Hepatocyte (in vitro differentiated cells): ENCODE data around the gene GATA5. TPM values are rescaled to one million over a fixed set of nuclear protein-coding genes. Genes with fewer than 3 reads are reported as not detected.

Experiments
- DNase-seq: peaks from one replicate; pipeline ENCODE4 v3.0.0-alpha.2; 2016; ENCODE audit warnings: low spot score
- H2AFZ ChIP-seq: fragments of 200-600 bp; sonication (generic); 2 replicates; pipeline ENCODE4 v1.6.0; 2016; ENCODE audit warnings: antibody characterized with exemption, mild to moderate bottlenecking
- H3K27ac ChIP-seq: fragments of 200-600 bp; sonication (generic); 2 replicates; pipeline ENCODE4 v1.5.1; 2016; ENCODE audit warnings: mild to moderate bottlenecking
- H3K27me3 ChIP-seq: fragments of 200-600 bp; sonication (generic); 2 replicates; pipeline ENCODE4 v1.6.1; 2016
- H3K36me3 ChIP-seq: fragments of 200-600 bp; sonication (generic); replicated peaks from 2 replicates; pipeline ENCODE4 v1.5.1; 2016; ENCODE audit warnings: low read depth; ENCODE audit not compliant: insufficient read depth
- H3K4me1 ChIP-seq: fragments of 200-600 bp; sonication (generic); 2 replicates; pipeline ENCODE4 v1.5.1; 2016; ENCODE audit warnings: mild to moderate bottlenecking, moderate library complexity; ENCODE audit not compliant: insufficient read depth
- H3K4me2 ChIP-seq: fragments of 200-600 bp; sonication (generic); 2 replicates; pipeline ENCODE4 v1.6.0; 2016
- H3K4me3 ChIP-seq: fragments of 200-600 bp; sonication (generic); 2 replicates; pipeline ENCODE4 v1.5.1; 2016; ENCODE audit warnings: mild to moderate bottlenecking
- H3K79me2 ChIP-seq: fragments of 200-600 bp; sonication (generic); 2 replicates; pipeline ENCODE4 v1.6.0; 2017; ENCODE audit warnings: mild to moderate bottlenecking
- H3K9me2 ChIP-seq: fragments of 200-600 bp; sonication (generic); replicated peaks from 2 replicates; pipeline ENCODE4 v1.6.0; 2017; ENCODE audit warnings: mild to moderate bottlenecking; ENCODE audit not compliant: insufficient read depth
- H3K9me3 ChIP-seq: fragments of 200-600 bp; sonication (generic); 2 replicates; pipeline ENCODE4 v1.5.1; 2016; ENCODE audit warnings: low read depth, mild to moderate bottlenecking
- H4K20me1 ChIP-seq: fragments of 200-600 bp; sonication (generic); 2 replicates; pipeline ENCODE4 v1.6.0; 2016; ENCODE audit warnings: mild to moderate bottlenecking; ENCODE audit not compliant: insufficient read depth, poor library complexity, severe bottlenecking
- EZH2 ChIP-seq: fragments of 200-600 bp; sonication (generic); IDR thresholded peaks from 2 replicates; pipeline ENCODE4 v1.6.1; 2016; ENCODE audit warnings: antibody characterized with exemption, mild to moderate bottlenecking, borderline replicate concordance
- EZH2phosphoT487 ChIP-seq: fragments of 200-600 bp; sonication (generic); IDR thresholded peaks from one replicate; pipeline ENCODE4 v1.6.1; 2018; ENCODE audit warnings: antibody characterized with exemption, mild to moderate bottlenecking, low read depth, moderate library complexity; ENCODE audit not compliant: unreplicated experiment, severe bottlenecking
- WGBS: methylation state at CpG from one replicate; pipeline ENCODE4 v1.1.6; 2016; ENCODE audit warnings: low lambda C conversion rate; ENCODE audit errors: missing lambda C conversion rate; 5-methylcytosine and 5-hydroxymethylcytosine counted together
- polyA plus RNA-seq: library from polyadenylated mRNA; unstranded; fragments of >200 nt; fragmentation: Nextera tagmentation; extraction: Ambion mirVana; gene quantifications from 2 replicates; pipeline ENCODE4 v1.2.1, GENCODE V29; 2016
- total RNA-seq: library from RNA; depleted of rRNA; stranded (reverse); fragments of >200 nt; gene quantifications from 2 replicates; pipeline ENCODE4 v1.2.3, GENCODE V29; 2014
- TF ChIP-seq, protein P1 (sequence below): fragments of 200-600 bp; sonication (generic); IDR thresholded peaks from 2 replicates; pipeline ENCODE4 v1.5.1; 2016; ENCODE audit warnings: antibody characterized with exemption, mild to moderate bottlenecking; ENCODE audit not compliant: poor library complexity

GATA5 gene
- total and polyA plus RNA-seq, 2 experiments from 2014 or later = 28.7 to 53.6 TPM

DNA sequence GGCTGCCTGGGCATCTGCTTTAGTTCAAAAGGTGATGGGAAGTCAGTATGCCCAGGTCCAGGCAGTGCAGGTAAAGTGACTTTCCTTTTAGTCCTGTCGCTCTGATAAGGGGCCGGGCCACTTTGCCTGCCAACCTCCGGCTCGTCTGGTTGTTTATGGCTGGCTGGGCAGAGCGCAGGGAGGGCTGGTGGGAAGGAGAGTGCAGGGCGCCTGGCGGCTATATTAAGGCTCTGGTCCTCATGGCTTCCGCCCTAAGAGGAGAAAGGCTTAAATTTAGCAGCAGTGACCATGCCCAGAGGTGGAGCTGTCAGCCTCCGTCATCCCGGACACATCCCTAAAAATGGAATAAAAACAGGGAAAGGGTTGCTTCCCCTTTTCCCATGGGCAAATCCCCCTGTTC, 14.6 kb downstream of the GATA5 start:
- no peaks in the 10 kb centered on the region for H3K27me3 ChIP-seq
- no peak overlapping the region for H3K4me2 ChIP-seq
- H3K9me2 ChIP-seq = no peaks in the 10 kb centered on the region
- H3K4me3 ChIP-seq = no peak overlapping the region
- peaks cover 18% of the 10 kb centered on the region for H3K4me1 ChIP-seq
- no peak overlapping the region for H2AFZ ChIP-seq
- no peak for TF ChIP-seq EZH2phosphoT487
- TF ChIP-seq, protein P1, sequence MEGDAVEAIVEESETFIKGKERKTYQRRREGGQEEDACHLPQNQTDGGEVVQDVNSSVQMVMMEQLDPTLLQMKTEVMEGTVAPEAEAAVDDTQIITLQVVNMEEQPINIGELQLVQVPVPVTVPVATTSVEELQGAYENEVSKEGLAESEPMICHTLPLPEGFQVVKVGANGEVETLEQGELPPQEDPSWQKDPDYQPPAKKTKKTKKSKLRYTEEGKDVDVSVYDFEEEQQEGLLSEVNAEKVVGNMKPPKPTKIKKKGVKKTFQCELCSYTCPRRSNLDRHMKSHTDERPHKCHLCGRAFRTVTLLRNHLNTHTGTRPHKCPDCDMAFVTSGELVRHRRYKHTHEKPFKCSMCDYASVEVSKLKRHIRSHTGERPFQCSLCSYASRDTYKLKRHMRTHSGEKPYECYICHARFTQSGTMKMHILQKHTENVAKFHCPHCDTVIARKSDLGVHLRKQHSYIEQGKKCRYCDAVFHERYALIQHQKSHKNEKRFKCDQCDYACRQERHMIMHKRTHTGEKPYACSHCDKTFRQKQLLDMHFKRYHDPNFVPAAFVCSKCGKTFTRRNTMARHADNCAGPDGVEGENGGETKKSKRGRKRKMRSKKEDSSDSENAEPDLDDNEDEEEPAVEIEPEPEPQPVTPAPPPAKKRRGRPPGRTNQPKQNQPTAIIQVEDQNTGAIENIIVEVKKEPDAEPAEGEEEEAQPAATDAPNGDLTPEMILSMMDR = no peak
- no peak overlapping the region for H3K27ac ChIP-seq
- no peaks in the 10 kb centered on the region for H3K36me3 ChIP-seq
- H4K20me1 ChIP-seq = no peaks in the 10 kb centered on the region
- no peaks in the 10 kb centered on the region for H3K9me3 ChIP-seq
- DNase-seq = no peak
- WGBS = 75% methylated on average over 10 of the region's 10 CpGs
- H3K79me2 ChIP-seq = no peaks in the 10 kb centered on the region

DNA sequence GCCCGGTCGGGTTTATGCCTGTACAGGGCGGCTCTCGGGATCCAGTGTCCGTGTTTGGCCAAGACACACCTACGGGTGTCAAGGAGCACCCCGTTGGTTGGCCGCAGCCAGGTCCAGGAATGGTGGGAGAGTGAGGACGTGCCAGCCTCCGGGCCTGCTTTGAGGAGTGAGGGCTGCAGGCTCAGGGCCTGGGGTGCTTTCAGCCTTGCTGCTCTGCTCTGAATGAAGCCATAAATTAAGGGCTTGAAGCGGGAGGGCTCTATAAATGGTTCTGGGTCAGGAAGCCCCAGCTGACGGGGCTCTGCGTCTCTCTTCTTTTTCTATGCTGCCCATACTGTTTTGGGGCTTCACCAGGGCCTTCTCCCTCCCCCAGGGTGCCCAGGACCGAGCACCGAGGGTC, 15.1 kb downstream of the GATA5 start:
- H3K4me2 ChIP-seq = no peak overlapping the region
- TF ChIP-seq, protein P1 = no peak
- TF ChIP-seq EZH2 (no peak), EZH2phosphoT487 (no peak)
- H3K27me3 ChIP-seq = no peaks in the 10 kb centered on the region
- DNase-seq = no peak
- no peaks in the 10 kb centered on the region for H3K9me2 ChIP-seq
- WGBS = 83% methylated on average over 15 of the region's 15 CpGs
- H3K4me1 ChIP-seq = peaks cover 19% of the 10 kb centered on the region
- H3K9me3 ChIP-seq = no peaks in the 10 kb centered on the region
- H3K4me3 ChIP-seq = no peak overlapping the region
- H3K36me3 ChIP-seq = no peaks in the 10 kb centered on the region
- H3K27ac ChIP-seq = no peak overlapping the region
- H3K79me2 ChIP-seq = no peaks in the 10 kb centered on the region
- H2AFZ ChIP-seq = no peak overlapping the region
- H4K20me1 ChIP-seq = no peaks in the 10 kb centered on the region

DNA sequence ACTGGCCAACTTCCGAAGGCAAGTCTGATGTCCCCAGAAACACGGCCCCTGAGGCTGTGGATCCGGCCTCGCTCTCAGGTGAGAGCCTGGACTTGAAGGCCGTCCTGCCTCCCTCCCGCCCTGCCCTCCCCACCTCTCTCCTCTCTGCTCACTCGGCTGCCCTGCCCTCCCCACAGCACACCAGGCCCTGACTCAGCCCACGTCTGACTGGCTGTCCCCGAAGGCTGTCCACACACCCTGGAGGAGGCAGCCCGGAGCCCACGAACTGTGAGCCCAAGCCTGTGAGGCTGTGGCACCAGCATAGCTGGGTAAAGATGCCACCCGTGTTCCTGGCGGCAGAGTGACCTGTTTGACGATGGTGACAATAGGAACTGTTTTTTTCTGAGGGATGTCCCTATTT, 16.3 kb downstream of the GATA5 start:
- H3K79me2 ChIP-seq = no peaks in the 10 kb centered on the region
- H3K9me2 ChIP-seq = no peaks in the 10 kb centered on the region
- H3K9me3 ChIP-seq = no peaks in the 10 kb centered on the region
- no peaks in the 10 kb centered on the region for H4K20me1 ChIP-seq
- no peak overlapping the region for H2AFZ ChIP-seq
- H3K27ac ChIP-seq = peak overlapping the region; percentile 58
- no peaks in the 10 kb centered on the region for H3K27me3 ChIP-seq
- no peaks in the 10 kb centered on the region for H3K36me3 ChIP-seq
- H3K4me1 ChIP-seq = peaks cover 31% of the 10 kb centered on the region
- TF ChIP-seq EZH2phosphoT487 (no peak), EZH2 (no peak)
- TF ChIP-seq, protein P1 = no peak
- WGBS = 73% methylated on average over 7 of the region's 14 CpGs
- no peak overlapping the region for H3K4me3 ChIP-seq
- H3K4me2 ChIP-seq = no peak overlapping the region
- DNase-seq = peak; percentile 61
